ENCODE measurements around the gene SCFD2. TPM values are rescaled to one million over a fixed set of nuclear protein-coding genes. Genes with fewer than 3 reads are reported as not detected.

Gene SCFD2
- total RNA-seq, 1 experiment from 2014 or later: 36.6 TPM

GRCh38 chr4:52941450-52941849 lies 424.4 kb downstream of the SCFD2 start:
- intact Hi-C loops (cut with micrococcal nuclease): no loop called here
- Histone ChIP-seq H3K4me2 (ENCODE audit: low read length) (no peak overlapping the region), H3K4me3 (ENCODE audit: low read length) (no peak overlapping the region), H4K20me1 (ENCODE audit: low read length) (no peaks in the 10 kb centered on the region), H2AFZ (ENCODE audit: low read length) (no peak overlapping the region), H3K27me3 (ENCODE audit: low read length) (no peaks in the 10 kb centered on the region), H3F3A (ENCODE audit: low read length, unreplicated experiment) (no peaks in the 10 kb centered on the region), H3K9me2 (replicated peaks; ENCODE audit: low read length) (no peaks in the 10 kb centered on the region), H3K36me3 (ENCODE audit: low read depth, low read length) (no peaks in the 10 kb centered on the region), H3K27ac (ENCODE audit: low read length) (no peak overlapping the region), H3K9ac (ENCODE audit: low read length) (no peak overlapping the region), H3K4me1 (ENCODE audit: insufficient read depth, low read length) (peaks cover 6% of the 10 kb centered on the region), H3K79me2 (ENCODE audit: low read length) (no peaks in the 10 kb centered on the region), H3K9me3 (ENCODE audit: low read length) (no peaks in the 10 kb centered on the region)
- ChIA-PET CTCF (no interaction called here), POLR2A (ENCODE audit: unreplicated experiment) (no interaction called here)
- no peak for ATAC-seq
- BruUV-seq (replicated peaks): no TSS peak
- DNase-seq: no peak
- TF ChIP-seq EZH2 (IDR thresholded peaks at IDR 0.05; ENCODE audit: low read length, unreplicated experiment) (no peak), EZH2phosphoT487 (IDR thresholded peaks at IDR 0.05; ENCODE audit: borderline replicate concordance, low read length) (no peak), CTCF (conservative IDR thresholded peaks at IDR 0.05; ENCODE audit: low read depth, low read length) (no peak)

GRCh38 chr4:52939739-52940138 lies 426.1 kb downstream of the SCFD2 start:
- ChIA-PET CTCF (no interaction called here), POLR2A (ENCODE audit: unreplicated experiment) (no interaction called here)
- no peak overlapping the region for H2AFZ ChIP-seq (ENCODE audit: low read length)
- no TSS peak for BruUV-seq (replicated peaks)
- DNase-seq (no peak), ATAC-seq (no peak)
- H3K4me1 ChIP-seq (ENCODE audit: insufficient read depth, low read length): peaks cover 6% of the 10 kb centered on the region
- no peaks in the 10 kb centered on the region for H3F3A ChIP-seq (ENCODE audit: low read length, unreplicated experiment)
- no peaks in the 10 kb centered on the region for H3K79me2 ChIP-seq (ENCODE audit: low read length)
- H3K36me3 ChIP-seq (ENCODE audit: low read depth, low read length): no peaks in the 10 kb centered on the region
- TF ChIP-seq EZH2 (IDR thresholded peaks at IDR 0.05; ENCODE audit: low read length, unreplicated experiment) (no peak), EZH2phosphoT487 (IDR thresholded peaks at IDR 0.05; ENCODE audit: borderline replicate concordance, low read length) (no peak), CTCF (conservative IDR thresholded peaks at IDR 0.05; ENCODE audit: low read depth, low read length) (no peak)
- no peaks in the 10 kb centered on the region for H4K20me1 ChIP-seq (ENCODE audit: low read length)
- no peaks in the 10 kb centered on the region for H3K9me3 ChIP-seq (ENCODE audit: low read length)
- H3K9me2 ChIP-seq (replicated peaks; ENCODE audit: low read length): no peaks in the 10 kb centered on the region
- no peak overlapping the region for H3K9ac ChIP-seq (ENCODE audit: low read length)
- no peaks in the 10 kb centered on the region for H3K27me3 ChIP-seq (ENCODE audit: low read length)
- intact Hi-C loops (cut with micrococcal nuclease): no loop called here
- H3K27ac ChIP-seq (ENCODE audit: low read length): no peak overlapping the region
- no peak overlapping the region for H3K4me2 ChIP-seq (ENCODE audit: low read length)
- H3K4me3 ChIP-seq (ENCODE audit: low read length): no peak overlapping the region

GRCh38 chr4:52939325-52939724 lies 426.5 kb downstream of the SCFD2 start:
- CTCF ChIA-PET: no interaction called here
- Histone ChIP-seq H3K9ac (ENCODE audit: low read length) (no peak overlapping the region), H2AFZ (ENCODE audit: low read length) (no peak overlapping the region), H3K9me2 (replicated peaks; ENCODE audit: low read length) (no peaks in the 10 kb centered on the region), H3F3A (ENCODE audit: low read length, unreplicated experiment) (no peaks in the 10 kb centered on the region), H3K27me3 (ENCODE audit: low read length) (no peaks in the 10 kb centered on the region), H3K27ac (ENCODE audit: low read length) (no peak overlapping the region), H3K9me3 (ENCODE audit: low read length) (no peaks in the 10 kb centered on the region), H3K79me2 (ENCODE audit: low read length) (no peaks in the 10 kb centered on the region), H3K36me3 (ENCODE audit: low read depth, low read length) (no peaks in the 10 kb centered on the region), H3K4me2 (ENCODE audit: low read length) (no peak overlapping the region), H4K20me1 (ENCODE audit: low read length) (no peaks in the 10 kb centered on the region), H3K4me1 (ENCODE audit: insufficient read depth, low read length) (peaks cover 6% of the 10 kb centered on the region), H3K4me3 (ENCODE audit: low read length) (no peak overlapping the region)
- POLR2A ChIA-PET (ENCODE audit: unreplicated experiment): no interaction called here
- TF ChIP-seq EZH2phosphoT487 (IDR thresholded peaks at IDR 0.05; ENCODE audit: borderline replicate concordance, low read length) (no peak), CTCF (conservative IDR thresholded peaks at IDR 0.05; ENCODE audit: low read depth, low read length) (no peak), EZH2 (IDR thresholded peaks at IDR 0.05; ENCODE audit: low read length, unreplicated experiment) (no peak)
- no peak for ATAC-seq
- intact Hi-C loops (cut with micrococcal nuclease): no loop called here
- no peak for DNase-seq
- BruUV-seq (replicated peaks): no TSS peak

Data from PC-3 (cell line).